ENCODE results near the gene IQCB1. TPM values are rescaled to one million over a fixed set of nuclear protein-coding genes. Genes with fewer than 3 reads are reported as not detected.

Gene IQCB1
- total and polyA plus RNA-seq, 2 of the 8 experiments (the other 6 are each of a cell fraction or from before 2014, with no cell fraction given) = 21.7 to 31.2 TPM

DNA sequence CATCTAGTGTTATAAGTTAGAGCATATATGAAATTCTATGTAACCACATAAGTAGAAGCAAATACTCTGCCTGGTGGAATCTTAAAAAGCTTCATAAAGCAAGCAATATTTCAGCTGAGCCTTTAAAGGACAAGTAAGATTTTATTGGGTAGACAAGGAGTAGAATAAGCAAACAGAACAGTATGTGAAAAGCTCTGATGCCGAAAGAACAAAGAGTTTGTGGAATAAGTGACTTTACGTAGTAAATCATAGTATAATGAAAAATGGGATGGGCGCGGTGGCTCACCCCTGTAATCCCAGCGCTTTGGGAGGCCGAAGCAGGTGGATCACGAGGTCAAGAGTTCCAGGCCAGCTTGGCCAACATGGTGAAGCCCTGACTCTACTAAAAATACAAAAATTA, 10.0 kb upstream of the IQCB1 start:
- FAIRE-seq = no peak
- H3K36me3 ChIP-seq (ENCODE audit: control insufficient read depth in 2 of 4, insufficient read depth in 4 of 4, low read length in 3 of 4) = no peaks in the 10 kb centered on the region; a peak in 1 of 8 replicates
- H3K79me2 ChIP-seq (ENCODE audit: control insufficient read depth in 1 of 2, insufficient read depth in 2 of 2, low read length in 2 of 2) = no peaks in the 10 kb centered on the region
- no peak for TF ChIP-seq JUN (IDR thresholded peaks at IDR 0.05; ENCODE audit: low read depth, low read length)
- TF ChIP-seq KDM4A (IDR thresholded peaks at IDR 0.05; ENCODE audit: low read depth, low read length, severe bottlenecking) = no peak
- no peak for TF ChIP-seq SRF (IDR thresholded peaks at IDR 0.05; ENCODE audit: low read depth, low read length)
- TF ChIP-seq RNF2 (IDR thresholded peaks at IDR 0.05; ENCODE audit: borderline replicate concordance, low read depth, low read length, missing control alignments, poor library complexity, severe bottlenecking) = no peak
- TF ChIP-seq CEBPB (IDR thresholded peaks at IDR 0.05; ENCODE audit: low read depth, low read length) = no peak
- no peak for TF ChIP-seq PHF8 (conservative IDR thresholded peaks at IDR 0.05; ENCODE audit: low read depth, low read length)
- no peak for TF ChIP-seq TEAD4 (IDR thresholded peaks at IDR 0.05; ENCODE audit: low read depth, low read length)
- no peak for TF ChIP-seq TBP (IDR thresholded peaks at IDR 0.05; ENCODE audit: low read depth, low read length)
- TF ChIP-seq NANOG (IDR thresholded peaks at IDR 0.05; ENCODE audit: insufficient read depth, low read depth, low read length, poor library complexity, severe bottlenecking) = no peak
- TF ChIP-seq, protein P1, sequence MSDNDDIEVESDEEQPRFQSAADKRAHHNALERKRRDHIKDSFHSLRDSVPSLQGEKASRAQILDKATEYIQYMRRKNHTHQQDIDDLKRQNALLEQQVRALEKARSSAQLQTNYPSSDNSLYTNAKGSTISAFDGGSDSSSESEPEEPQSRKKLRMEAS (IDR thresholded peaks at IDR 0.05) = no peak
- TF ChIP-seq POU5F1 (IDR thresholded peaks at IDR 0.05; ENCODE audit: low read depth, low read length) = no peak
- no peak for TF ChIP-seq TAF7 (optimal IDR thresholded peaks at IDR 0.05; ENCODE audit: borderline replicate concordance, low read depth, low read length)
- TF ChIP-seq SP2 (IDR thresholded peaks at IDR 0.05; ENCODE audit: low read length) = no peak
- no peak for TF ChIP-seq CREB1 (IDR thresholded peaks at IDR 0.05)
- TF ChIP-seq CBX8 (IDR thresholded peaks at IDR 0.05; ENCODE audit: borderline replicate concordance, low read depth, low read length) = no peak
- no peak for TF ChIP-seq POLR2A (IDR thresholded peaks at IDR 0.05; ENCODE audit: control extremely low read depth in 1 of 2, low read depth in 2 of 2, low read length in 2 of 2)

More for the DNA sequence above, 10.0 kb upstream of the IQCB1 start:
- H3K4me3 ChIP-seq (ENCODE audit: extremely low read depth in 1 of 4, insufficient read depth in 2 of 4, low read depth in 3 of 4, low read length in 4 of 4) = no peak overlapping the region
- H2BK15ac ChIP-seq (ENCODE audit: low read length) = no peak overlapping the region
- no peaks in the 10 kb centered on the region for H4K20me1 ChIP-seq (replicated peaks in 1 of 2; ENCODE audit: control insufficient read depth in 1 of 2, insufficient read depth in 2 of 2, low read length in 2 of 2)
- H2BK20ac ChIP-seq (ENCODE audit: low read length) = no peak overlapping the region
- H2BK12ac ChIP-seq (ENCODE audit: low read depth, low read length) = no peak overlapping the region
- no peak overlapping the region for H4K5ac ChIP-seq (ENCODE audit: insufficient read length, low read depth, low read length)
- no peak overlapping the region for H3K4me2 ChIP-seq (ENCODE audit: insufficient read depth in 1 of 2, low read depth in 2 of 2, low read length in 2 of 2)
- H3K9me3 ChIP-seq (ENCODE audit: insufficient read depth in 2 of 2, low read depth in 1 of 2, low read length in 1 of 2) = no peaks in the 10 kb centered on the region
- no peak overlapping the region for H3K14ac ChIP-seq (ENCODE audit: insufficient read length)
- H2BK5ac ChIP-seq (ENCODE audit: low read depth, low read length) = no peak overlapping the region
- no peak overlapping the region for H3K23ac ChIP-seq (ENCODE audit: insufficient read length)
- CTCF ChIA-PET (ENCODE audit: partially characterized antibody) = interaction anchor here (0.8 to 0.9 kb wide), 2 partner anchors 98 to 151 kb away, joined by 3 to 4 read pairs; no protein-coding TSS in a partner anchor
- WGBS, 2 experiments (ENCODE audit: extremely low coverage in 1 of 2, insufficient coverage in 1 of 2, insufficient read length in 1 of 2, insufficient replicate concordance in 2 of 2, low coverage in 1 of 2, low lambda C conversion rate in 2 of 2, missing lambda C conversion rate in 1 of 2) = 89% methylated on average over 7 of the region's 7 CpGs; no CpG with 5 or more reads in 1 of the 2 experiments
- no peaks in the 10 kb centered on the region for H3K79me1 ChIP-seq (ENCODE audit: low read depth, low read length)
- POLR2A ChIA-PET (ENCODE audit: partially characterized antibody) = no interaction called here
- H3K4me1 ChIP-seq (replicated peaks in 1 of 4; ENCODE audit: control insufficient read depth in 3 of 4, insufficient read depth in 4 of 4, low read length in 3 of 4) = no peaks in the 10 kb centered on the region
- H2BK120ac ChIP-seq (replicated peaks; ENCODE audit: low read depth, low read length) = no peak overlapping the region
- no peak overlapping the region for H4K8ac ChIP-seq (ENCODE audit: extremely low read depth, insufficient read depth, low read length)
- H3K27me3 ChIP-seq (replicated peaks in 1 of 4; ENCODE audit: control insufficient read depth in 3 of 4, extremely low read depth in 1 of 4, insufficient read depth in 3 of 4, low read length in 3 of 4) = no peaks in the 10 kb centered on the region
- no peak overlapping the region for H2AFZ ChIP-seq (ENCODE audit: low read length)
- H3K56ac ChIP-seq (replicated peaks; ENCODE audit: insufficient read length, low read depth, low read length) = no peak overlapping the region
- H2AK5ac ChIP-seq (ENCODE audit: low read depth, low read length) = no peak overlapping the region
- no peaks in the 10 kb centered on the region for H3K23me2 ChIP-seq (ENCODE audit: low read depth, low read length)
- H4K91ac ChIP-seq (replicated peaks; ENCODE audit: insufficient read length, low read length) = no peak overlapping the region
- no peak overlapping the region for H3K18ac ChIP-seq (ENCODE audit: extremely low read depth, low read length)
- DNase-seq (ENCODE audit: low read depth in 1 of 2, low spot score in 2 of 2) = no peak
- H3K4ac ChIP-seq (replicated peaks; ENCODE audit: insufficient read length, low read depth, low read length) = no peak overlapping the region
- H3K9ac ChIP-seq (replicated peaks in 1 of 4; ENCODE audit: extremely low read depth in 1 of 4, low read depth in 3 of 4, low read length in 3 of 4) = no peak overlapping the region
- H3K27ac ChIP-seq (ENCODE audit: low read depth, low read length) = no peak overlapping the region
